ENCODE results near the gene ARFGEF2. TPM values are rescaled to one million over a fixed set of nuclear protein-coding genes. Genes with fewer than 3 reads are reported as not detected.

The ARFGEF2 gene
- polyA plus RNA-seq, 1 donor from 2014 or later, result 19.8 TPM

GRCh38 chr20:48923149-48923718, 1.7 kb downstream of the ARFGEF2 start:
- Histone ChIP-seq H2AFZ (ENCODE audit: low read depth, low read length) (no peak overlapping the region), H3K27me3 (ENCODE audit: insufficient read depth, low read depth, low read length) (no peaks in the 10 kb centered on the region), H3K4me3 (ENCODE audit: low read length) (peak overlapping the region; percentile 90), H3K9ac (ENCODE audit: low read length) (no peak overlapping the region), H3F3A (ENCODE audit: insufficient read depth, low read length, poor library complexity, severe bottlenecking) (no peaks in the 10 kb centered on the region), H3K36me3 (ENCODE audit: insufficient read depth, low read length) (no peaks in the 10 kb centered on the region), H3K9me3 (ENCODE audit: low read length) (no peaks in the 10 kb centered on the region), H3K27ac (ENCODE audit: low read length) (no peak overlapping the region), H4K20me1 (ENCODE audit: insufficient read depth) (no peaks in the 10 kb centered on the region), H3K79me2 (replicated peaks; ENCODE audit: insufficient read depth, low read length) (peaks cover 37% of the 10 kb centered on the region), H3K9me2 (ENCODE audit: insufficient read depth, low read length) (no peaks in the 10 kb centered on the region), H3K4me2 (ENCODE audit: low read length) (peak overlapping the region; percentile 86)
- TF ChIP-seq CTCF (IDR thresholded peaks at IDR 0.05; ENCODE audit: poor library complexity, severe bottlenecking) (no peak), EZH2 (IDR thresholded peaks at IDR 0.05; ENCODE audit: borderline replicate concordance, insufficient read depth, low read length, poor library complexity, severe bottlenecking) (no peak), MXI1 (conservative IDR thresholded peaks at IDR 0.05; ENCODE audit: poor library complexity, severe bottlenecking) (no peak), SMC3 (conservative IDR thresholded peaks at IDR 0.05; ENCODE audit: poor library complexity) (no peak), POLR2AphosphoS5 (IDR thresholded peaks at IDR 0.05) (no peak), EP300 (conservative IDR thresholded peaks at IDR 0.05; ENCODE audit: poor library complexity, severe bottlenecking) (no peak), RAD21 (conservative IDR thresholded peaks at IDR 0.05) (no peak), TAF1 (IDR thresholded peaks at IDR 0.05; ENCODE audit: low read depth) (no peak), REST (IDR thresholded peaks at IDR 0.05; ENCODE audit: borderline replicate concordance) (no peak)

GRCh38 chr20:48924756-48925109, 3.2 kb downstream of the ARFGEF2 start:
- Histone ChIP-seq H3K9ac (ENCODE audit: low read length) (no peak overlapping the region), H3K9me2 (ENCODE audit: insufficient read depth, low read length) (no peaks in the 10 kb centered on the region), H3K27me3 (ENCODE audit: insufficient read depth, low read depth, low read length) (no peaks in the 10 kb centered on the region), H3K9me3 (ENCODE audit: low read length) (no peaks in the 10 kb centered on the region), H3K4me2 (ENCODE audit: low read length) (no peak overlapping the region), H2AFZ (ENCODE audit: low read depth, low read length) (no peak overlapping the region), H3K79me2 (replicated peaks; ENCODE audit: insufficient read depth, low read length) (peaks cover 47% of the 10 kb centered on the region), H3K36me3 (ENCODE audit: insufficient read depth, low read length) (no peaks in the 10 kb centered on the region), H3K27ac (ENCODE audit: low read length) (no peak overlapping the region), H3F3A (ENCODE audit: insufficient read depth, low read length, poor library complexity, severe bottlenecking) (no peaks in the 10 kb centered on the region), H3K4me3 (ENCODE audit: low read length) (no peak overlapping the region), H4K20me1 (ENCODE audit: insufficient read depth) (no peaks in the 10 kb centered on the region)
- TF ChIP-seq POLR2AphosphoS5 (IDR thresholded peaks at IDR 0.05) (no peak), REST (IDR thresholded peaks at IDR 0.05; ENCODE audit: borderline replicate concordance) (no peak), RAD21 (conservative IDR thresholded peaks at IDR 0.05) (no peak), EZH2 (IDR thresholded peaks at IDR 0.05; ENCODE audit: borderline replicate concordance, insufficient read depth, low read length, poor library complexity, severe bottlenecking) (no peak), CTCF (IDR thresholded peaks at IDR 0.05; ENCODE audit: poor library complexity, severe bottlenecking) (no peak), TAF1 (IDR thresholded peaks at IDR 0.05; ENCODE audit: low read depth) (no peak), MXI1 (conservative IDR thresholded peaks at IDR 0.05; ENCODE audit: poor library complexity, severe bottlenecking) (no peak), SMC3 (conservative IDR thresholded peaks at IDR 0.05; ENCODE audit: poor library complexity) (no peak), EP300 (conservative IDR thresholded peaks at IDR 0.05; ENCODE audit: poor library complexity, severe bottlenecking) (no peak)
